ENCODE data around the gene PATE1.

The PATE1 gene

DNA sequence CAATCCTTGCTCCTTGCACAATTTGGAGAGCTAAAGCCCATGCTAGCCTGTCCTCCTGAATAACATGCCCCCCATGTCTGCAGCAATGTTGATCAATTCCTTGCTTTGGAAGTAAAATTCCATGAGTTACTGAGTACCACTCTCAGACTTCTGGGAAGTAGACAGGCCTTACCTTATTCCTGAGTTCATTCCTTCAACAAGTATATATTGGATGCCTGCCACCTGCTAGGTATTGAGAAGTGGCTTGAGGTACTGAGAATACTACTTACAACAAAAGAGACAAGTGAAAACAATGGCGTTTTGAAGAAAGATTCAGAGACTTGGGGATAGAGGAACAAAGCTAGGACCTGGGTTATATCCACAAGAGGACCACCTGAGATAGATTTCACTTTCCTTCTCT lies 20.2 kb downstream of the PATE1 start:
- Histone ChIP-seq H3K9me2 (replicated peaks; ENCODE audit: control insufficient read depth, low read length) (no peaks in the 10 kb centered on the region), H3K4me1 (ENCODE audit: control insufficient read depth, low read length) (no peaks in the 10 kb centered on the region), H3K36me3 (ENCODE audit: control insufficient read depth, low read length) (no peaks in the 10 kb centered on the region), H3K9me3 (ENCODE audit: control insufficient read depth, insufficient read depth, low read length) (no peaks in the 10 kb centered on the region), H3F3A (ENCODE audit: control insufficient read depth, insufficient read depth) (no peaks in the 10 kb centered on the region), H3K79me2 (ENCODE audit: control insufficient read depth, low read length) (no peaks in the 10 kb centered on the region), H3K27me3 (ENCODE audit: control insufficient read depth, low read length) (peaks cover 7% of the 10 kb centered on the region; the same call in 1 of the 2 replicates), H3K4me3 (ENCODE audit: low read length) (no peak overlapping the region), H4K20me1 (ENCODE audit: control insufficient read depth, insufficient read depth, low read depth, low read length) (no peaks in the 10 kb centered on the region), H3K27ac (ENCODE audit: low read depth, low read length) (no peak overlapping the region), H3K4me2 (ENCODE audit: low read length) (no peak overlapping the region)
- no peak for TF ChIP-seq CTCF (IDR thresholded peaks at IDR 0.05; ENCODE audit: low read depth, low read length, poor library complexity, severe bottlenecking)
- TF ChIP-seq EZH2phosphoT487 (IDR thresholded peaks at IDR 0.05; ENCODE audit: borderline replicate concordance, low read length): no peak

DNA sequence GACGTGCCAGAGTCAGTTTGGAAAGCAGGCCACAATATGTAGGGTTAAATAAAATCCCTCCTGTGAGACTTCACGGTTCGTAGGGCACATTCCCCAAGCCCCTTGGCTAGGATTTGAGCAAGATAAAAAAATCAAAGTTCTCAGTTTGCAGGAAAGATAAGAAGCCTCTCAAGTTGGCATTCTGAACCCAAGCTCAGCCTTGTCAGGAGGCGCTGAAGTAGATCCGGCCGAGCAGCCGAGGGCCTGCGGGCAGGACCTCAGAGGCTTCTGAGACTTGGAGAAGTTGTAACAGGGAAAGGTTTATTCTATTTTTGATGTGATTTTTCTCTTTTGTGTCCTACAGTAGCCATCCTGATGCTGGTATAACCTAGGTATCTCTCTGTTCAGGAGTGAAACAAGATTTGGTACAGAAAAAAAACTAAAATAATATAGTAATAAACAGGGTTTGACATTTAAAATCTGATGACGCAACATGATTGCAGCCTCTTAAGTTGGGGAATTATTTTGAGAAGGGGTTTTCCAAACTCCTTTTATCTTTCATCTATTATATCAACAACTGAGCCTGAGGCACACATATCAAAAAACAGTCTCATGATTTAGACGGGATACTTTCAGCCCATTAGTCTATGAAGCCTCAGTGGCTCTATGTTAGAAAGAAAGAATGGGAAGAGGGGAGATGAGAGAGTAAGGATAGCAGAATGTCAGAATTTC lies 22.4 kb downstream of the PATE1 start:
- H3K27ac ChIP-seq (ENCODE audit: low read depth, low read length): no peak overlapping the region
- H3K4me2 ChIP-seq (ENCODE audit: low read length): no peak overlapping the region
- H3K4me1 ChIP-seq (ENCODE audit: control insufficient read depth, low read length): no peaks in the 10 kb centered on the region
- TF ChIP-seq CTCF (IDR thresholded peaks at IDR 0.05; ENCODE audit: low read depth, low read length, poor library complexity, severe bottlenecking): no peak
- no peak for TF ChIP-seq EZH2phosphoT487 (IDR thresholded peaks at IDR 0.05; ENCODE audit: borderline replicate concordance, low read length)
- H3K9me2 ChIP-seq (replicated peaks; ENCODE audit: control insufficient read depth, low read length): no peaks in the 10 kb centered on the region
- no peak overlapping the region for H3K4me3 ChIP-seq (ENCODE audit: low read length)
- H4K20me1 ChIP-seq (ENCODE audit: control insufficient read depth, insufficient read depth, low read depth, low read length): no peaks in the 10 kb centered on the region
- H3K9me3 ChIP-seq (ENCODE audit: control insufficient read depth, insufficient read depth, low read length): no peaks in the 10 kb centered on the region
- no peaks in the 10 kb centered on the region for H3K36me3 ChIP-seq (ENCODE audit: control insufficient read depth, low read length)
- peaks cover 7% of the 10 kb centered on the region; the same call in 1 of the 2 replicates for H3K27me3 ChIP-seq (ENCODE audit: control insufficient read depth, low read length)
- H3K79me2 ChIP-seq (ENCODE audit: control insufficient read depth, low read length): no peaks in the 10 kb centered on the region
- no peaks in the 10 kb centered on the region for H3F3A ChIP-seq (ENCODE audit: control insufficient read depth, insufficient read depth)

- Histone ChIP-seq H3K9me3 (ENCODE audit: control insufficient read depth, insufficient read depth, low read length) (no peaks in the 10 kb centered on the region), H3K4me3 (ENCODE audit: low read length) (no peak overlapping the region), H3K9me2 (replicated peaks; ENCODE audit: control insufficient read depth, low read length) (no peaks in the 10 kb centered on the region), H3K36me3 (ENCODE audit: control insufficient read depth, low read length) (no peaks in the 10 kb centered on the region), H3K27me3 (ENCODE audit: control insufficient read depth, low read length) (peaks cover 2% of the 10 kb centered on the region; the same call in 1 of the 2 replicates), H3K4me2 (ENCODE audit: low read length) (no peak overlapping the region), H3K79me2 (ENCODE audit: control insufficient read depth, low read length) (no peaks in the 10 kb centered on the region), H4K20me1 (ENCODE audit: control insufficient read depth, insufficient read depth, low read depth, low read length) (no peaks in the 10 kb centered on the region), H3F3A (ENCODE audit: control insufficient read depth, insufficient read depth) (no peaks in the 10 kb centered on the region), H3K4me1 (ENCODE audit: control insufficient read depth, low read length) (no peaks in the 10 kb centered on the region), H3K27ac (ENCODE audit: low read depth, low read length) (no peak overlapping the region)
- TF ChIP-seq EZH2phosphoT487 (IDR thresholded peaks at IDR 0.05; ENCODE audit: borderline replicate concordance, low read length) (no peak), CTCF (IDR thresholded peaks at IDR 0.05; ENCODE audit: low read depth, low read length, poor library complexity, severe bottlenecking) (no peak)
Observed at GRCh38 chr11:125770583-125770982, 24.5 kb downstream of the PATE1 start.
